SU-DHL-6 (cell line): ENCODE data around the gene MCMBP.
"Not testable (repeated sequence)": the region's sequence is repeated elsewhere in the genome, so short reads cannot be mapped to it uniquely, and the experiment has no call there.

ENCODE experiments used
- H2AFZ ChIP-seq: fragments of 200-600 bp; sonication (generic); 2 replicates; pipeline ENCODE4 v1.6.1; 2014; ENCODE audit warnings: low read depth, mild to moderate bottlenecking, moderate library complexity, mixed read lengths, antibody characterized with exemption, low read length; ENCODE audit not compliant: severe bottlenecking
- H3F3A ChIP-seq: fragments of 200-600 bp; shearing (Covaris generic); 2 replicates; pipeline ENCODE4 v1.6.0; 2016; ENCODE audit warnings: antibody characterized with exemption, mild to moderate bottlenecking; ENCODE audit not compliant: insufficient read depth
- H3K27ac ChIP-seq: fragments of 200-600 bp; sonication (generic); 2 replicates; pipeline ENCODE4 v1.5.1; 2016; ENCODE audit warnings: low read depth, mild to moderate bottlenecking, low read length, moderate library complexity, mixed read lengths
- H3K27me3 ChIP-seq: fragments of 200-600 bp; sonication (generic), shearing (Covaris generic); 2 replicates; pipeline ENCODE4 v1.6.0; 2014; ENCODE audit warnings: mild to moderate bottlenecking, low read length
- H3K36me3 ChIP-seq: fragments of 200-600 bp; sonication (generic); 2 replicates; pipeline ENCODE4 v1.6.1; 2014; ENCODE audit warnings: mild to moderate bottlenecking, low read length, mixed read lengths
- H3K4me2 ChIP-seq: fragments of 300-600, 200-600 bp; shearing (Covaris generic), sonication (generic); 2 replicates; pipeline ENCODE4 v1.6.0; 2014; ENCODE audit warnings: low read length, low read depth, mild to moderate bottlenecking; ENCODE audit not compliant: poor library complexity, severe bottlenecking
- H3K4me3 ChIP-seq: fragments of 200-600 bp; sonication (generic); 2 replicates; pipeline ENCODE4 v1.5.1; 2014; ENCODE audit warnings: antibody characterized with exemption, low read length, mild to moderate bottlenecking, mixed read lengths; ENCODE audit not compliant: insufficient read depth, poor library complexity, severe bottlenecking
- H3K79me2 ChIP-seq: fragments of 200-600 bp; sonication (generic); 2 replicates; pipeline ENCODE4 v1.6.1; 2014; ENCODE audit warnings: mild to moderate bottlenecking, low read length, moderate library complexity; ENCODE audit not compliant: insufficient read depth
- H3K9ac ChIP-seq: fragments of 200-600 bp; sonication (generic); 2 replicates; pipeline ENCODE4 v1.7.0; 2014; ENCODE audit warnings: mild to moderate bottlenecking, low read length
- H3K9me2 ChIP-seq: fragments of 200-600 bp; sonication (generic); replicated peaks from 2 replicates; pipeline ENCODE4 v1.6.1; 2014; ENCODE audit warnings: low read length; ENCODE audit not compliant: insufficient read depth
- H3K9me3 ChIP-seq: fragments of 200-600 bp; sonication (generic); 2 replicates; pipeline ENCODE4 v1.6.1; 2014; ENCODE audit warnings: low read length, mixed read lengths; ENCODE audit not compliant: insufficient read depth
- H4K20me1 ChIP-seq: fragments of 200-600 bp; sonication (generic); 2 replicates; pipeline ENCODE4 v1.6.1; 2014; ENCODE audit warnings: low read depth, mild to moderate bottlenecking, antibody characterized with exemption, low read length, moderate library complexity, mixed read lengths
- EZH2phosphoT487 ChIP-seq: fragments of 200-600 bp; sonication (generic), shearing (Covaris generic); conservative IDR thresholded peaks from 2 replicates; pipeline ENCODE4 v1.6.1; 2018; ENCODE audit warnings: mild to moderate bottlenecking, antibody characterized with exemption, low read length, moderate library complexity, mixed read lengths
- TF ChIP-seq, protein P1 (sequence below): fragments of 200-600 bp; sonication (generic); IDR thresholded peaks from one replicate; pipeline ENCODE4 v1.5.1; 2017; ENCODE audit warnings: antibody characterized with exemption, mild to moderate bottlenecking, low read length, moderate library complexity; ENCODE audit not compliant: insufficient read depth, poor library complexity, severe bottlenecking

The MCMBP gene

DNA sequence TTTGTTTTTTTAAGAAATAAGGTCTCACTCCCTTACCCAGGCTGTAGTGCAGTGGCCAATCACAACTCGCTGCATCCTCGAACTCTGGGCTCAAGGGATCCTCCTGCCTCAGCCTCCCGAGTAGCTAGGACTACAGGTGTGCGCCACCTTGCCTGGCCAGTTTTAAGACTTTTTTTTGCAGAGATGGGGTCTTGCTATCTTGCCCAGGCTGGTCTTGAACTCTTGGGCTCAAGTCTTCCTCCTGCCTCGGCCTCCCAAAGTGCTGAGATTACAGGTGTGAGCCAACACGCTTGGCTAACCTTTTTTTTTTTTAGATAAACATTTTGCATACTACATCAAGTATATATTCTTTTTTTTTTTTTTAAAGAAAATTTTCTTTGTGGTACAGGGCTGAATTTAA is 38.0 kb upstream of the MCMBP start:
- Histone ChIP-seq H3K36me3 (peaks cover 13% of the 10 kb centered on the region; the same call in 1 of the 2 replicates), H2AFZ (no peak overlapping the region), H3K9me3 (no peaks in the 10 kb centered on the region), H3K9me2 (no peaks in the 10 kb centered on the region), H3F3A (no peaks in the 10 kb centered on the region; the same call in 1 of the 2 replicates), H3K9ac (no peak overlapping the region), H4K20me1 (no peaks in the 10 kb centered on the region), H3K4me3 (no peak overlapping the region), H3K27me3 (no peaks in the 10 kb centered on the region), H3K4me2 (no peak overlapping the region), H3K27ac (no peak overlapping the region), H3K79me2 (no peaks in the 10 kb centered on the region)
- TF ChIP-seq, protein P1, sequence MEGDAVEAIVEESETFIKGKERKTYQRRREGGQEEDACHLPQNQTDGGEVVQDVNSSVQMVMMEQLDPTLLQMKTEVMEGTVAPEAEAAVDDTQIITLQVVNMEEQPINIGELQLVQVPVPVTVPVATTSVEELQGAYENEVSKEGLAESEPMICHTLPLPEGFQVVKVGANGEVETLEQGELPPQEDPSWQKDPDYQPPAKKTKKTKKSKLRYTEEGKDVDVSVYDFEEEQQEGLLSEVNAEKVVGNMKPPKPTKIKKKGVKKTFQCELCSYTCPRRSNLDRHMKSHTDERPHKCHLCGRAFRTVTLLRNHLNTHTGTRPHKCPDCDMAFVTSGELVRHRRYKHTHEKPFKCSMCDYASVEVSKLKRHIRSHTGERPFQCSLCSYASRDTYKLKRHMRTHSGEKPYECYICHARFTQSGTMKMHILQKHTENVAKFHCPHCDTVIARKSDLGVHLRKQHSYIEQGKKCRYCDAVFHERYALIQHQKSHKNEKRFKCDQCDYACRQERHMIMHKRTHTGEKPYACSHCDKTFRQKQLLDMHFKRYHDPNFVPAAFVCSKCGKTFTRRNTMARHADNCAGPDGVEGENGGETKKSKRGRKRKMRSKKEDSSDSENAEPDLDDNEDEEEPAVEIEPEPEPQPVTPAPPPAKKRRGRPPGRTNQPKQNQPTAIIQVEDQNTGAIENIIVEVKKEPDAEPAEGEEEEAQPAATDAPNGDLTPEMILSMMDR = no peak
- TF ChIP-seq EZH2phosphoT487 = no peak

DNA sequence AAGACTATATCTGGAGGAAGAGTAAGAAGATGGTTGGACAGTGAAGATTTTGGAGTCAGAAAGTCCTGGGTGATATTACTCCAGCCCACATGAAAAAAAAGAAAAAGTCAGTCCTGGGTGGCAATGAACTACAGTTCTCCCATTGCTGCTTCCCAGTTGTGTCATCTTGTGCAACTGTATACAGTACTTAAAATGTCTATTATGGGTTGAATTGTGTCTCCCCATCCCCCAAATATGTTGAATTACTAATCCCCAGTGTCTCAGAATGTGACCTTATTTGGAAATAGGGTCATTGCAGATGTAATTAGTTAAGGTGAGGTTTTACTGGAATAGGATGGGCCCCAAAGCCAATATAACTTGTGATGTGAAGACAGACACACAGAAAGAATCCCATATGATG is 35.5 kb upstream of the MCMBP start:
- Histone ChIP-seq H3K9me2 (no peaks in the 10 kb centered on the region), H3K36me3 (peaks cover 25% of the 10 kb centered on the region), H3K27me3 (no peaks in the 10 kb centered on the region), H2AFZ (no peak overlapping the region), H4K20me1 (no peaks in the 10 kb centered on the region), H3K79me2 (no peaks in the 10 kb centered on the region), H3F3A (no peaks in the 10 kb centered on the region; the same call in 1 of the 2 replicates), H3K9ac (no peak overlapping the region), H3K27ac (no peak overlapping the region), H3K4me3 (no peak overlapping the region), H3K4me2 (no peak overlapping the region), H3K9me3 (no peaks in the 10 kb centered on the region)
- TF ChIP-seq, protein P1 = no peak
- no peak for TF ChIP-seq EZH2phosphoT487

GRCh38 chr10:119907695-119908094 is 35.1 kb upstream of the MCMBP start:
- H3K4me3 ChIP-seq, H3F3A ChIP-seq, H3K27ac ChIP-seq, H3K9me2 ChIP-seq, H4K20me1 ChIP-seq, H3K4me2 ChIP-seq, H2AFZ ChIP-seq, H3K9me3 ChIP-seq, H3K79me2 ChIP-seq, H3K9ac ChIP-seq, H3K27me3 ChIP-seq: not testable (repeated sequence)
- H3K36me3 ChIP-seq = peaks cover 30% of the 10 kb centered on the region

DNA sequence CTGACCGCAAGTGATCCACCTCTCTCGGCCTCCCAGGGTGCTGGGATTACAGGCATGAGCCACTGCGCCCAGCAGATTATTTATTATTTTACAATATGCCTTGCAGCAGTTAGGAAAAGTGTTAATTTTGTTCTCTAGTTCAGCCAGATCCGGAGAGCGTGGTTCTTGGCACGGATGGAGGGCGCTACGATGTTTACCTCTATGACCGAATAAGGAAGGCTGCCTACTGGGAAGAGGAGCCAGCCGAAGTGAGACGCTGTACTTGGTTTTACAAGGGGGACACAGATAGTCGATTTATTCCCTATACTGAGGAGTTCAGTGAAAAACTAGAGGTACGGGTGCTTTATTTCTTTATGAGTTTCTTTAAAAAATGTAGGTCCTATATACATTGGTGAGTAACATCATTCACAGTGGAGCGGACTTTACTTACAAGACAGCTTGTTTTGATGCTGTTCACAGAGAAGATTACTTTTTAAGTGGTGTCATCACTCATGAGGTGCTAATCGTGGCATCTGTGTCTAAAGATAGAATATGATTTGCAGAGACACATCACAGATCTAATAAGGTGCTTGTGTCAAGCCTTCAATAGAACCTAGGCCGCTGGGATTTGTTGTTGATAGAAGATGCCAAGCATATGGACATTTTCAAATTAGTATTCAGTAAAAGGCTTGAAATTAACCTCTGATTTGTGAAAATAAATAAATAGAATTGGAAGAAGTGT is 31.5 kb upstream of the MCMBP start:
- H3K4me2 ChIP-seq = no peak overlapping the region
- H4K20me1 ChIP-seq = 0 out of 2 replicates have a peak, but pooled peaks cover 2% of the 10 kb centered on the region
- H3K79me2 ChIP-seq = peaks cover 23% of the 10 kb centered on the region
- H3K9me3 ChIP-seq = no peaks in the 10 kb centered on the region
- no peaks in the 10 kb centered on the region for H3K27me3 ChIP-seq
- no peak overlapping the region for H2AFZ ChIP-seq
- H3F3A ChIP-seq = no peaks in the 10 kb centered on the region
- H3K27ac ChIP-seq = no peak overlapping the region
- no peak overlapping the region for H3K9ac ChIP-seq
- H3K36me3 ChIP-seq = peaks cover 29% of the 10 kb centered on the region
- no peaks in the 10 kb centered on the region for H3K9me2 ChIP-seq
- no peak overlapping the region for H3K4me3 ChIP-seq
- no peak for TF ChIP-seq EZH2phosphoT487
- TF ChIP-seq, protein P1 = no peak
